Gastrocnemius medialis (tissue), 4 donors: ENCODE results near the gene AGAP6. TPM values are rescaled to one million over a fixed set of nuclear protein-coding genes. Genes with fewer than 3 reads are reported as not detected.
"Not testable (repeated sequence)": the region's sequence is repeated elsewhere in the genome, so short reads cannot be mapped to it uniquely, and the experiment has no call there.

ENCODE experiments used
- ATAC-seq, 2 donors: fragments of 150-250 bp; one replicate each; pipeline ENCODE4 v1.9.1; 2016
- DNase-seq, 2 donors: peaks; one replicate each; pipeline ENCODE4 v3.0.0-alpha.2; 2019
- H3K27ac ChIP-seq, 4 donors: fragments of 200-600 bp; sonication (generic); 1 replicate in 1 of 4; 2 replicates in 3 of 4; pipeline ENCODE4 v1.5.1; 2016 to 2018; ENCODE audit warnings: mild to moderate bottlenecking in 2 of 4, moderate library complexity in 1 of 4
- H3K27me3 ChIP-seq, 3 donors: fragments of 200-600 bp; sonication (generic) in 2 of 3; 1 replicate in 1 of 3; 2 replicates in 2 of 3; pipeline versions ENCODE4 v1.5.1 to v1.6.0; 2016 to 2019; ENCODE audit warnings: mild to moderate bottlenecking in 1 of 3, moderate library complexity in 1 of 3
- H3K36me3 ChIP-seq, 2 donors: fragments of 200-600 bp; sonication (generic) in 1 of 2; one replicate each; pipeline ENCODE4 v1.5.1; 2017 to 2018
- H3K4me1 ChIP-seq, 2 donors: fragments of 200-600 bp; sonication (generic) in 1 of 2; one replicate each; pipeline ENCODE4 v1.5.1; 2016 to 2017; ENCODE audit warnings: mild to moderate bottlenecking in 2 of 2
- H3K4me3 ChIP-seq, 4 donors: fragments of 200-600 bp; sonication (generic) in 3 of 4; 1 replicate in 1 of 4; 2 replicates in 3 of 4; pipeline ENCODE4 v1.5.1; 2016 to 2019; ENCODE audit warnings: mild to moderate bottlenecking in 2 of 4
- H3K9me3 ChIP-seq, 3 donors: fragments of 200-600 bp; sonication (generic) in 2 of 3; 1 replicate in 1 of 3; 2 replicates in 2 of 3; pipeline ENCODE4 v1.5.1; 2016 to 2019
- CTCF ChIP-seq, 5 experiments: fragments of 450-650 bp in 3 of 5; fragments of 200-600 bp in 2 of 5; sonication (generic) in 2 of 5; IDR thresholded peaks in 4 of 5; conservative IDR thresholded peaks in 1 of 5; 1 replicate in 4 of 5; 2 replicates in 1 of 5; pipeline ENCODE4 v1.5.1; 2016 to 2019; ENCODE audit warnings: antibody characterized with exemption in 5 of 5, mild to moderate bottlenecking in 3 of 5, moderate library complexity in 3 of 5
- POLR2A ChIP-seq, 2 donors: fragments of 450-650 bp; IDR thresholded peaks; one replicate each; pipeline ENCODE4 v1.6.1; 2017; ENCODE audit warnings: antibody characterized with exemption in 2 of 2, mild to moderate bottlenecking in 2 of 2, moderate library complexity in 2 of 2
- in situ Hi-C, 4 donors: fragments of 200-750 bp; cut with MboI; loops; one replicate each; pipeline versions ENCODE4 v1.15.0 to v1.8.0; 2017; ENCODE audit warnings: low sequenced_read_pairs in 4 of 4
- intact Hi-C: fragments of 100-400 bp; cut with DNase I; formaldehyde crosslinking; loops from one replicate; pipeline ENCODE4 v1.15.1; 2023; ENCODE audit warnings: low total_unique reads
- total RNA-seq, 4 donors: library from RNA; depleted of rRNA; stranded (reverse); fragments of >200 nt; gene quantifications; one replicate each; pipeline versions ENCODE4 v1.1.0 to v1.2.3, GENCODE V29; 2016

The AGAP6 gene
- total RNA-seq, 4 donors from 2014 or later: 2.9 to 13.0 (median 5.0) TPM

- no peak overlapping the region for H3K4me3 ChIP-seq
- ATAC-seq (no peak), DNase-seq (no peak)
- H3K27me3 ChIP-seq: peaks cover 0 to 4% (median 0%) of the 10 kb centered on the region in 3 donors
- no peak overlapping the region for H3K27ac ChIP-seq
- intact Hi-C loops (no loop called here), in situ Hi-C loops (no loop called here)
- no peak for TF ChIP-seq CTCF (IDR thresholded peaks at IDR 0.05 in 4 of 5, conservative IDR thresholded peaks at IDR 0.05 in 1 of 5)
- TF ChIP-seq POLR2A (IDR thresholded peaks at IDR 0.05): no peak
- no peaks in the 10 kb centered on the region for H3K36me3 ChIP-seq
- no peaks in the 10 kb centered on the region for H3K9me3 ChIP-seq
- H3K4me1 ChIP-seq: no peaks in the 10 kb centered on the region
Observed at GRCh38 chr10:50021646-50022045, 33.4 kb downstream of the AGAP6 start.

DNA sequence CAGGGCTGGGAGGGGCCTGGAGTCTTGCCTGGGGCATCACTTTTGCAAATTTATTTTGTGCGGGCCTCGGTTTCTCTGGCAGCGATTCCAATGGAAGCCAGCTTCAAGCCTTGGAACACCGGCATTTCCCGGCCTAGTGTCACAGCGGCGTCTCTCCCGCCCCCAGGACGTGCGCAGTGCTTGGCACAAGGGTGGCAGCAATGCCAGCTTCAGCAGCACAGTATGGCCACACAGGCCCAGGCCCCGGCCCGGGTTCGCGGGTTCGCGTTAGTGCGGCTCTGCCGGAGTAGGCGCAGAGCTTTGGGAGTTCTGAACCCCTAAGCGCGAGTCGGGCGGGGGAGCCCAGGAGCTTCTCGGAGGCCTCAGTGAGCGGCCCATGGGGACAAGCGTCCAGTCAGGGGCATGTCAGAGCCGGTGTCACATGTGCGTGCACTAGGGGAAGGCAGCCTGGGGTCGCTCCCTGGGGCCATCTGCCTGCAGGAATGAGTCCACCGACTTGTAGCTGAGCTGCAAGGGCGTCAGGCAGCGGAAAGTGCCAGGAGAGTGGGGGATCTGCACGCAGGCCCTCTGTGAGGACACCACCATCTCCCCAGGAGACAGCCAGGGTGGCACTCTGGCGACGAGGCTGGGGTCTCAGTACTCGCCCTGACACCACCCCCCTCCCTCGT, 36.6 kb downstream of the AGAP6 start:
- in situ Hi-C loops, H3K4me3 ChIP-seq, H3K27ac ChIP-seq, ATAC-seq, H3K9me3 ChIP-seq, intact Hi-C loops, H3K36me3 ChIP-seq, DNase-seq, H3K27me3 ChIP-seq, H3K4me1 ChIP-seq: not testable (repeated sequence)

DNA sequence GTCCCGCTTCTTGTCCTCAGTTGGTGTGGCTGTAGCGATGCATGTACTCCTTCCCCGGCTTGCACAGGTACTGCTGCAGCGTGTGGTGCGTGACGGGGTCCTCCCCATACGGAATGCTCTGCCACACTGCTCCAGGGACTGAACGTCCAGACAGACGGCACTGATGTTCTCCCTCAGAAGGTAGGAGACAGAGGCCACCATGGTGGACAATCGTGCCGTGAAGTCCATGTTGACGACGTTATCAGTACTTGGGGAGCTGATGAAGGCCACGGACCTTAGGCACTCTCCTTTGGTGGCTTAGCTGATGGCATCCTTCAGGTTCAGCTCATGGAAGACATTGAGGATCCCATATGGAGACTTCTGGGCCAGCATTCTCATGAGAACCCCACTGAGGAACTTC, 37.4 kb downstream of the AGAP6 start:
- Histone ChIP-seq H3K27ac (no peak overlapping the region), H3K4me1 (no peaks in the 10 kb centered on the region), H3K27me3 (peaks cover 0 to 4% (median 0%) of the 10 kb centered on the region in 3 donors), H3K36me3 (no peaks in the 10 kb centered on the region), H3K9me3 (no peaks in the 10 kb centered on the region), H3K4me3 (no peak overlapping the region)
- TF ChIP-seq CTCF (IDR thresholded peaks at IDR 0.05 in 4 of 5, conservative IDR thresholded peaks at IDR 0.05 in 1 of 5): no peak
- no peak for TF ChIP-seq POLR2A (IDR thresholded peaks at IDR 0.05)
- ATAC-seq (no peak), DNase-seq (no peak)
- intact Hi-C loops: no loop called here
- in situ Hi-C loops: no loop called here

DNA sequence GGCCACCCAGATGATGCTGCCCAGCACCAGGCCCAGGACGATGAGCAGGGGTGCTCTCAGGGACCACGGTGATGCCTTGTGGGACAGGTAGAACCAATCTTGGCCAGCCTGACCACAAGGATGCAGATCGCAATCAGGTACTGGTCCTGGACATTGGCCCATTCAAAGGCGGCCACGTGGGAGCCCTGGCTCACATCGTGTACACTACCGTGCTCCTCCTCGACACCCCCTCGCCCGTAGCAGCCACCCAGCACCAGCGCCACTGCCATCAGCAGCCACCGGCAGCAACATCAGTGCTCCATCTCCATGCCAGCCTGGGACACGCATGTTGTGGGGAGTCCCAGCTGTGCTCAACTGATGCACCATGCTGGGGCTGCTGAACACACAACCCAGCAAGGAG, 39.0 kb downstream of the AGAP6 start:
- H3K27ac ChIP-seq: no peak overlapping the region
- H3K9me3 ChIP-seq: no peaks in the 10 kb centered on the region
- in situ Hi-C loops: no loop called here
- ATAC-seq: no peak
- no peak for TF ChIP-seq POLR2A (IDR thresholded peaks at IDR 0.05)
- no peak for TF ChIP-seq CTCF (IDR thresholded peaks at IDR 0.05 in 4 of 5, conservative IDR thresholded peaks at IDR 0.05 in 1 of 5)
- no peaks in the 10 kb centered on the region for H3K36me3 ChIP-seq
- H3K4me1 ChIP-seq: no peaks in the 10 kb centered on the region
- H3K4me3 ChIP-seq: no peak overlapping the region
- DNase-seq: no peak
- peaks cover 0 to 4% (median 0%) of the 10 kb centered on the region in 3 donors for H3K27me3 ChIP-seq
- intact Hi-C loops: no loop called here

DNA sequence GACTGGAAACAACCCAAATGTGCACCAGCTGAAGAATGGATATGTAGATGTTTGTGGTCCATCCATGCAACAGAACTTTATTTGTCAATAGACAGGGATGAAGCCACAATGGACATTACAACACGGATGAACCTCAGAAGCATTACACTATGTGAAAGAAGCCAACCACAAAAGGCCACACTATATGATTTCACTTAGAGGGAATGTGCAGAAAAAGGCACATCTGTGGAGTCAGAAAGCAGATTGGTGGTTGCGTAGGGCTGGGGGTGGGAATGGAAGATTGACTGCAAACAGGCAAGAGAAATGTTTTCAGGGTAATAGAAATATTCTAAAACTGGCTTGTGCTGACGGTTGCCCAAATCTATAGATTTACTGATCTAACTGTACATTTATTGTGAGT, 45.3 kb downstream of the AGAP6 start:
- H3K4me3 ChIP-seq: no peak overlapping the region
- H3K27me3 ChIP-seq: no peaks in the 10 kb centered on the region
- no peaks in the 10 kb centered on the region for H3K9me3 ChIP-seq
- intact Hi-C loops (no loop called here), in situ Hi-C loops (no loop called here)
- DNase-seq: no peak
- TF ChIP-seq CTCF (IDR thresholded peaks at IDR 0.05 in 4 of 5, conservative IDR thresholded peaks at IDR 0.05 in 1 of 5): no peak
- no peak for TF ChIP-seq POLR2A (IDR thresholded peaks at IDR 0.05)
- no peak overlapping the region for H3K27ac ChIP-seq
- no peaks in the 10 kb centered on the region for H3K4me1 ChIP-seq
- no peak for ATAC-seq
- no peaks in the 10 kb centered on the region for H3K36me3 ChIP-seq

GRCh38 chr10:50035337-50035736, 47.1 kb downstream of the AGAP6 start:
- H3K4me1 ChIP-seq, DNase-seq, ATAC-seq, intact Hi-C loops, H3K36me3 ChIP-seq, H3K27ac ChIP-seq, H3K9me3 ChIP-seq, in situ Hi-C loops, H3K27me3 ChIP-seq, H3K4me3 ChIP-seq: not testable (repeated sequence)
